CD4-positive, alpha-beta T cell treated with Interferon gamma for 1 hour (primary cell): ENCODE results near the gene GXYLT1.
"Not testable (repeated sequence)": the region's sequence is repeated elsewhere in the genome, so short reads cannot be mapped to it uniquely, and the experiment has no call there.

Experiments used
- DNase-seq: peaks from one replicate; pipeline ENCODE4 v3.0.0-alpha.2; 2020

Gene GXYLT1, protein sequence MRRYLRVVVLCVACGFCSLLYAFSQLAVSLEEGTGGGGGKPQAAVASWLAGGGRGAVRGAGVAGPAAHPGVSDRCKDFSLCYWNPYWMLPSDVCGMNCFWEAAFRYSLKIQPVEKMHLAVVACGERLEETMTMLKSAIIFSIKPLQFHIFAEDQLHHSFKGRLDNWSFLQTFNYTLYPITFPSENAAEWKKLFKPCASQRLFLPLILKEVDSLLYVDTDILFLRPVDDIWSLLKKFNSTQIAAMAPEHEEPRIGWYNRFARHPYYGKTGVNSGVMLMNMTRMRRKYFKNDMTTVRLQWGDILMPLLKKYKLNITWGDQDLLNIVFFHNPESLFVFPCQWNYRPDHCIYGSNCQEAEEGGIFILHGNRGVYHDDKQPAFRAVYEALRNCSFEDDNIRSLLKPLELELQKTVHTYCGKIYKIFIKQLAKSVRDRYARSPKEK

DNA sequence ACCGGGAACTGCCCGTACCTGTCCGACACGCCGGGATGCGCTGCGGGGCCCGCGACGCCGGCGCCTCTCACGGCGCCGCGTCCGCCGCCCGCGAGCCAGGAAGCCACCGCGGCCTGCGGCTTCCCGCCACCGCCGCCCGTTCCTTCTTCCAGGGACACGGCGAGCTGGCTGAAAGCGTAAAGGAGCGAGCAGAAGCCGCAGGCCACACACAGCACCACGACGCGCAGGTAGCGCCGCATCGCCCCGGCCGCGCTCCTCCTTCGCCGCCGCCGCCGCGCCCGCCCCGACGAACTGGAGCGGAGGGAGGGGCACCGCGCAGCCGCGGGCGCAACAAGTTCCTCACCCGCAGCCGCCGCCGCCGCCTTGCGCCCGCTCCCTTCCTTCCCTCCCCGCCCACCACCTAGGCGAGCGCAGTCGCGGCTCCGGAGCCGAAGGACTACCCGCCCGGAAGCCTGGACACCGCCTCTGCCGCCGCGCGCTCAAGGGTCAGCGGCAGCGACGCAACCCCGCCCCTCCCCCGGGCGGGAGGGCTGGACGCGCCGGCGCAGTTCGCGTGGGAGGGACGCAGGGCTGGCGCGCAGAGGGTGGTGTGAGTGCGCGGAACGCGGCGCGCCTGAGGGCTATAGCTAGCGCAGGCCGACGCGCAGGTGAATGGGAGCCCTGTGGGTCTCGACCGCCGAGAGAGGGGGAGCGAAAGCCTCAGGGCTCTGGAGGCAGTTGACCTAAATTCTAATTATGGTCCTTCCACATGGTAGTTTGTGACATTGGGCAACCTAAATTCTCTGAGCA lies at the start of gene GXYLT1:
GXYLT1 (minus strand) TSS at position 467 of the 789 bp plus-strand sequence; CDS start at position 239, 228 bp downstream.
- peak; percentile 81 for DNase-seq

DNA sequence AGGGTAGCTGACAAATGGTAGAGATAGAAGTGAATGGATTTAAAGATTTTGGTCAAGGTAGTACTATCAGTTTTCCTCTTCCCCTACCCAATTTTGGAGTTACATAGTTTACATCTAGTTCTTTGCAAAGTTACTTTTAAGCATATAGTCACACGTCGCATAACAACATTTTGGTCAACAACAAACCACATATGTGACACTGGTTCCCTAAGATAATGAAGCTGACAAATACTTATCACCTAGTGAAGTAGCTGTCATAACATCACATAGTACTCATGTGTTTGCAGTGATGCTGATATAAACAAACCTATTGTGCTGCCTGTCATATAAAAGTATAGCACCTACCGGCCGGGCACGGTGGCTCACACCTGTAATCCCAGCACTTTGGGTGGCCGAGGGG lies 48.0 kb upstream of the GXYLT1 start:
- no peak for DNase-seq

DNA sequence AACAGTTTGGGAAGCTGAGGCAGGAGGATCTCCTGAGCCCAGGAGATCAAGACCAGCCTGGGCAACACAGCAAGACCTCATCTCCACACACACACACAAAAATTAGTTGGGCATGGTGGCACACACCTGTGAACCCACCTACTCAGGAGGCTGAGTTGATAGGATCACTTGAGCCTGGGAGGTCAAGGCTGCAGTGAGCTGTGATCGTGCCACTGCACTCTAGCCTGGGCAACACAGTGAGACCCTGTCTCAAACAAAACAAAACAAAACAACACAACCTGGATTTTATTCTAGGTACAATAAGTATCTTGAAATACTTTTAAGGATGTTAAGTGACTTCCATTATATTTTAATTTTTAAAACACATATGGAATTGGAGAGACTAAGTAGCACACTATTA lies 47.6 kb upstream of the GXYLT1 start:
- no peak for DNase-seq

DNA sequence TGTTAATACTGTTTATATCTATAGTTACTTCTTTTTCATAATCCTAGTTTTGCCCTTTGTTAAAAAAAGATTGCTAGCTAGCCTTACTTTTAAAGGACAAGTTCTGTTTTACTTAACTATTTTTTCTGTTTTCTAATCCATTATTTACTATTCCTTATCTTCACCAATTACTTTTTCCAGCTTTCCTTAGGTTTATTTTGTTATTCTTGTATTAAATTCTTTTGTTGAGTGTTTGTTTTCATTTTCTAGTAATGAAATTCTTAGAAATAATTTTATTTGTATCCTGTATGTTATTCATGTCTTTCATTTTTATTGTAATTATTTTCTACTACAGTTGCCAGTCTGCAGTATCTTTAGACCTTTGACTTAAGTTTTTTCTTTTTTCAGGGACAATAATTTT lies 45.7 kb upstream of the GXYLT1 start:
- no peak for DNase-seq

DNA sequence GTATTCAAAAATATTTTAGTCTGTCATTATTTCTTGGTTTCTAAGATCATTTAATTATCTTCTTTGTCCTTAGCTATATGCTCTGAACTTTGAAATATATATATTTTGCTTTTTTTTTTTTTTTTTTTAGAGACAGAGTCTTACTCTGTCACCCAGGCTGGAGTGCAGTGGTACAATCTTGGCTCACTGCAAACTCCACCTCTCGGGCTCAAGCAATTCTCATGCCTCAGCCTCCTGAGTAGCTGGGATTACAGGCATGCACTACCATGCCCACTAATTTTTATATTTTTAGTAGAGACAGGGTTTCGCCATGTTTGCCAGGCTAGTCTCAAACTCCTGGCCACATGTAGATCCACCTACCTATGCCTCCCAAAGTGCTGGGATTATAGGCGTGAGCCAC lies 43.6 kb upstream of the GXYLT1 start:
- DNase-seq, result not testable (repeated sequence)

DNA sequence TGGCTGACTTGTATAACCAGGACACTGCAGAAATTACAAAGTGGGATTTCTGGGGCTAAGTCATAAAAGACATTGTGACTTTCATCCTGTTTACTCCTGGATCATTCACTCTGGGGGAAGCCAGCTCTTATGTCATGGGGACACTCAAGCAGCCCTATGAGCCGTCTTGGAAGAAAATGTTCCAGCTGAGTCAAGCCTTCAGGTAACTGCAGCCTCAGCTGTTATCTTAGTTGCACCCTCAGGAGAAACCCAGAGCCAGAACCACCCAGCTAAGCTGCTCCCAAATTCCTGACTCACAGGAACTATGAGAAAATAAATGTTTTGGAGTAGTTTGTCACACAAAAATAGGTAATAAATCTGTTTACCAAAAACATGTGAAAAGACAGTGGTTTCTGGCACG lies 43.1 kb upstream of the GXYLT1 start:
- DNase-seq, result no peak

DNA sequence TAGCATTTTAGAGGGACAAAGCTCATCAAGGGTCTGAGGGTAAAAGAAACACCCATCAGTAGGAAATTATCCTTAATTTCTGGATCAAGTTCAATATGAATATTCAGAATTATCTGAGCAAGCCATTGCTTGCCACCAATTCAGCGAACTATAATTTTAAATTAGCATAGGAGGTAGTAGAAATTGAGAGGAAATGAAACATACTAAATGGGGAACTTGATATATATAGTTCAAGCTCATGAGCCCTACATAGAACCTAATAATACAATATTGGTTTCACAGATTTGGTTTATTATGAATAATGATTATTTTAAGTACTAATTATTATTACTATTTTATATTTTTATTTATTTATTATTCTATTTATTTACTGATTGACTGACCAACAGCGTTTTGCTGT lies 42.1 kb upstream of the GXYLT1 start:
- DNase-seq, result no peak

DNA sequence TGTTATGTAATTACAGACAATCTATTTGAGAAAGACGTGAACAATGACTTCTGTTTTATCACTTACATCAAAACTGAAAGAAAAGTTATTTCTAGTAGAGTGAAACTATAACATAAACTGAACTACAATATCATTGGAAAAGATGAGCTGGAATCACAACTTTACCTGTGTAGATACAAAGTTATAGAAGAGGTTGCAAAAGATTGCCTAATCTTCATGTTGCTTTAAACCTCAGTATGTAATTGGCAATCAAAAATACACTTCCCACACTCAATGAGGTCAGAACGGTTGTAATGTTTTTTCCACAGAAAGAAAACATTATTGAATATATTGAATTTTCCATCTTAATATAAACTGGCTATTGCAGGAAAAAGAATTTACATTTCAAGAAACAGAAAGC lies 37.7 kb upstream of the GXYLT1 start:
- DNase-seq, result no peak

DNA sequence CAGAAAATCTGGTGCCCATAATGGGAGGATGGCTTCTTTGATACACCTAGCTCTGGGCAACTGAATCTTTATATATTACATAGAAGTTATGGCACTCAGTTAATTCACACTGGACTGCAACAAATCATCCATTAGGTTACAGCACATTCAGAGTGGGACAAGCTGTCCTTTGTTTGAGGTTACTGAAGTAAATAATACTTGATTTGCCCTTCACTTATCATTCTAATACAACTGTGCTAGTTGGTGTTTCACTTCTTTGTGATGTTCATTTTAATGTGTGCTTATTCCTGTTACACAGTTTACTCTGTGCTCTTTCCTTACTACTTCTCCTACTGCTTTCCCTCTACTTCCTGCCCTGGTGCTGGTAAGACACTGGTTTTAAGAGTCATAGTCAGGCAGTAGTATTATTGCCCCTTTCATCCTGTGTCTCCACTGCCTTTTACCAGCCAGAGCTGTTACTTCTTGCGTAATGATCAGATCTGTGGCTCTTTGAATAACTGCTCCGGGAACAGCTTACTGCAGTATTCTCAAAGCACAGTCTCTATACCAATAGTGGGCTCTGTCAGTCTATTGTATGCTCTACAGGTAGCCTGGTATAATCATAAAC lies 36.4 kb upstream of the GXYLT1 start:
- DNase-seq, result no peak

DNA sequence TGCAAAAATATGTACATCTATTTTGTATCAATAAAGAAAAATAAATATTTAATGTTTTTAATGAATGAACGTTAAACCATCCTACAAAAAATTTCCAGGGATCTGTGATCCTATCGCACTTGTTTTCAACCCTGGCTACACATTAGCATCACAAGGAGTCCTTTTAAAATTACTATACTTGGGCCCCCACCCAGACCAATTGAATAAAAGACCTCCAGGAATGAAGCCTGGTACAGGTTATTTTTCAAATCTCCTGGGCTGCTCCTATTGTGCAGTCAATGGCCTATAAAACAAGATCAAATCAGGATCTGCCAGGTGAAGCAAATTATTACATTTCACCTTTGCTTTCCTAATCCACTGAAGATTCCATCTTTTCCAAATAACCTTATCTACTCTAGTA lies 33.4 kb upstream of the GXYLT1 start:
- DNase-seq, result no peak

DNA sequence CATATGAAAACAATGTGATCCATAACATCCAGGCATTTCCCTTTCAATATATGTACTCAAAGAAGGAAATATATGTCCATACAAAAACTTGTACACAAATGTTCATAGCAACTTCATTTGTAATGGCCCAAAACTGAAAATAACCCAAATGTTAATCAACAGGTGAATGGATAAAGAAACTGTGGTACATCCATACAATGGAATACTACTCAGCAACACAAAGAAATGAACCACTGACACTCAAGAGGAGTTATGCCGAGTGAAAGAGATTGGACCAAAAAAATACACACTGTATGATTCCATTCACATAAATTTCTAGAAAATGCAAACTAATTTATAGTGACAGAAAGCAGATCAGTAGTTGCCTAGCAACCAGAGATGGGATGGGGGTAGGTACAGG lies 30.3 kb upstream of the GXYLT1 start:
- DNase-seq, result no peak

DNA sequence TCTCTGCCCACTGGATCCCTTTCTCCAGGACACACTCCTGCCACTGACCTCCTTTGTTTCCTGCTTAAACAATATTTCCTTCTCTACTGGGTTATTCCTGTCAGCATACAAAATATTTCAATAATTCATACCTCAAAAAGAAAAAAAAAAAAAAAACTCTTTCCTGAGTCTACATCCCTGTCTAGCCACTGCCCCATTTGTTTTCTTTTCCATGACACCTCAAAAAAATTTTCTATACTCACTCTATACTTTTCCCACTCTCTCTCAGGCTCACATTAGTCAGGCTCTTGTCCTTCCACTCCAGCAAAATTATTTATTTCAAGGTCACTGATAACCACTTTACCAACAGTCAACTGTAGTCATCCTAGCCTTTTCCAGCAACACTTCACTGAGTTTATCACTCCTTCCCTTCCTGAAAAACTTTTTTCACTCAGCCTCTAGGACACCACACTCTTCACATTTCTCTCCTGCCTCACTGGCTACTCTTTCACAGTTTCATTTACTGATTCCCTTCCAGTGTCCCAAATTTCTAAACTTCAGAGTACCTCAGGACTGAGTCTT lies 29.4 kb upstream of the GXYLT1 start:
- DNase-seq, result no peak

DNA sequence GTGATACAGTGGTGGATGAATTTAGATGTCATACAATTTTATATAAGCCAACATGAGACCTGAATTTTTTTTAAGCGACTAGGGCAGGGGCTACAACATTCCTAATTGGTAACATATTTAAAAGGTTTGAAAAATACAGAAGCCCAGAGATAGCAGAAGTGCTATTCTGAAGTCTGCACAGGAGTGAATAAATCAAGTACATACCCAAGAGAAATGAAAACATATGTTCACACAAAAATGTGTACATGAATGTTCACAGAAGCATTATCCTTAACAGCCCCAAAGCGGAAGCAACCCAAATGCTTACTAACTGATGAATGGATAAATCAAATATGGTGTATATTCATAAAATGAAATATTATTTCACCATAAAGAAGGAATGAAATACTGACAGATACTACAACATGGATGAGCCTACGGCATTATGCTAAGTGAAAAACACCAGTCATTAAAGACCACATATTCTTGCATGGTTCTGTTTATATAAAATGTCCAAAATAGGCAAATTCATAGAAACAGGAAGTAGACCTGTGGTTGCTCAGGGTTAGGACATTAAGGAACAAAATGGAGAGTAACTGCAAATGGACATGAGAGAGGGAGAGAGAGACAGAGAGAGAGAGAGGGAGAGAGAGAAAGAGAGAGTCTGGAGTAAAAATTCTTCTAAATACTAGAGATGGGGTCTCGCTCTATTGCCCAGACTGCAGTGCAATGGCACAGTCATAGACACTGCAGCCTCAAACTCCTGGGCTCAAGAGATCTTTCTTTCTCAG lies 28.0 kb upstream of the GXYLT1 start:
- no peak for DNase-seq

DNA sequence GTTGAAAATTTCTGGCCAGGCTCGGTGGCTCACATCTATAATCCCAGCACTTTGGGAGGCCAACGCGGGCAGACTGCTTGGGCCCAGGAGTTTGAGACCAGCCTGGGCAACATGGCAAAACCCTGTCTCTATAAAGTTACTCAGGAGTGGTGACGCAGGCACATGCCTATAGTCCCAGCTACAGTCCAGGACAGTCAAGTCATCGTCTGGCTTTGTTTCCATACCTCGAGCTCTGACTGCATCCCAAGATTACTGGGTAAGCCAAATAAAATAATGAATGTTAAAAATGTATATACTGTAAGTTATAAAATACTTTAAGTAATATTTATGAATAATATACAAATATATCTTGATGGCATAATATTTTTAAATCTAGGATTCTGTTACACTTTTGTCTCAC lies 23.0 kb upstream of the GXYLT1 start:
- DNase-seq, result no peak

DNA sequence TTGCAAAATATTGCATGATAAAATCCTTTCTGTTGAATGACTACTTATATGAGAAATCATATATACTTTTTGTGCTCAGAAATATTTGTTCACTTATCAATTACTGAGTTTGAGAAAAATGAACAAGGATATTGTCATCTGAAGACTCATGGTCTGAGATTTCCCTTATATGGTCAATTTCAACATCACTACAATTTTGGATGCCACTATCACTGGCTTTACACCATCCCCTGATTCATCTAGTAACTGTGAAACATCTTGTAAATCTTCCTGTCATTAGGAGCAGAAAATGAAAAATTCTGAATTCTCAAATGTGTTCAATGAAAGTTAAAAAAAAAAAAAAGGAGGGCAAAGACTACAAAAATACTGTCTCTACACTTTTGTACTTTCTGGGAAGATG lies 21.8 kb upstream of the GXYLT1 start:
- DNase-seq, result no peak

DNA sequence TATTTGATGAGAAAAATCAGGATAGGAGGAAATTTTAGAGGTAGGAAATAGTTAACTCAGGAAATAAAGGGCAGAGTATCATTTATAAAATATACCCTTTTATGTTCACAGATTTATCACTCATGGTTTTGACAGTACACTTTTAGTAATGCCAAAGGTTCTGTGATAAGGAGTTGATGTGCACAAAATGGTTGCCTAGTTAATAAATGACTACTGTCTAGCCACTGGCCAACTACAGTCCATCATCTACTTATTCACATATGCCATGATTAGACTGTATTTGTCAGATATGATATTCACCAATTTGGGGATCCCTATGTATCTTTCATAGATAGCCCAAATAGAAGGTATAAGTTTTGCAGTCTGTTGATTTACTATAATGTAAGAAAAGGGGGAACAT lies 19.2 kb upstream of the GXYLT1 start:
- no peak for DNase-seq

DNA sequence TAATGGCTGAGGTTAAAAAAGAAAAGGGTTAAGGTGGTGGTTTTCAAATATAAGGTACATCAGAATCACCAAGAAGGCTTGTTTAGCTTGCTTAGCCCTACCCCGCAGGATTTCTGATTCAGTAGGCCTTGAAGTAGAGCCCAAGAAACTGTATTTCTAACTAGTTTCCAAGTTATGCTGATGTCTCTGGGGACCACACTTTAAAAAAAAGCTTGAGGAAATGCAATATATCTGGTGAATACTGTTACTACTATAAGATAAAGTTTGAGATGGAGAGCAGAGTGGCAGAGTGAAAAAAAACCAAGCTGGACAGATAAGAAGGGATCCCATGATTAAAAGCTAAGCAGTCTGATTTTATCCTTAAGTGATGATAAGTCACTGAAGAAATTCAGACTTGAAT lies 18.3 kb upstream of the GXYLT1 start:
- no peak for DNase-seq

DNA sequence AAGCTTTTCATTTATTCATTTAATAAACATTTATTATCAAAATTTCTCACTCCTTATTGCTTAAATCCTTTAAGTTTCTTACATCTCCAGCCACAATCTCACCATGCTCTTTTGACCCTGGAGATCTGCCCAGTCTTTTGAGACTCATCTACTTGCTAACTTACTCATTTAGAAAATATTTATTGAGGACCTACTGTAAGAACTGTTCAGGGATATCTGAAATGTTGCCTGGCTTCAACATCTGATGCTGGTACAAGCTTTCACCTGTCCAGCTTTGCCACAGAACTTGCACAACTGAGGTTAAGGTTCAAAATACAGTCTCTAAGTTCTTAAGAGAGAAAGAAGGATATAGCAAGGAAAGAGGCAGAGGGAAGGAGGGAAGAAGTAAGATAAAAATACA lies 17.5 kb upstream of the GXYLT1 start:
- no peak for DNase-seq

DNA sequence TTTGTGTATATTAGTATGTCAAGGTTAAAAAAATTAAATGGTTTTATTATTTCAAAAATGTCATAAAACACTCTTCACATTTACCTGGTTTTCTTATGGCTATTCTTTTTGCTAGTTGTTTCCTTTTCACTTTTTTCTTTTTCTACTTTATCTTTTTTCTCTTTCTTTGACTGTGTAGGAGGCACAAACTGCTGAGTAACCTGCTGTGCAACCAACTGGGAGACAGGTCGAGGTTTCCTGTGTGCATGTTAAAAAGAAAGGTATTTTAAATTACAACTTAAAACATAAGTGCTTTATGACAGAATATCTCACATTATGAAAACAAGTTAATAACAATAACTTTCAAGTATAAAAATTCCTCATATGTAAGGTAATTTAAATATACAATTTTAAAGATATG lies 16.9 kb upstream of the GXYLT1 start:
- DNase-seq, result no peak

DNA sequence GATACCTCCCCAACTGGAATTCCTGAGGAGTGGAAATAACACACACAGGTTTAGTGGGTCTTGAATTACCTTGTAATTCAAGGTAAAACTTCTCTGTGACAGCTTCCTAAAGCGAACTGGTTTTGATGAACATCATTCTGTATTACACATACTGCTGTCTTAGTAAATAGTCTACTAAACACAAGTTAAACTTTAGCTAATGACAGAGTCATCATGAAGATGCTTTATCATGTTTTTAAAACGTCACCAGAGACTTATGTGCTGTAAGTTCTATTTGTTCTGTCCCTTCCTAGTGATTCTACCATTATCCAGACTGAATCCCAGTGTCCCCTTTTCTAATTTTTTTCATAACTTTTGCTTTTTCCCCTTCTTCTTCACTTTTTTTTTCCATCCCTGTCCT lies 11.6 kb upstream of the GXYLT1 start:
- no peak for DNase-seq

DNA sequence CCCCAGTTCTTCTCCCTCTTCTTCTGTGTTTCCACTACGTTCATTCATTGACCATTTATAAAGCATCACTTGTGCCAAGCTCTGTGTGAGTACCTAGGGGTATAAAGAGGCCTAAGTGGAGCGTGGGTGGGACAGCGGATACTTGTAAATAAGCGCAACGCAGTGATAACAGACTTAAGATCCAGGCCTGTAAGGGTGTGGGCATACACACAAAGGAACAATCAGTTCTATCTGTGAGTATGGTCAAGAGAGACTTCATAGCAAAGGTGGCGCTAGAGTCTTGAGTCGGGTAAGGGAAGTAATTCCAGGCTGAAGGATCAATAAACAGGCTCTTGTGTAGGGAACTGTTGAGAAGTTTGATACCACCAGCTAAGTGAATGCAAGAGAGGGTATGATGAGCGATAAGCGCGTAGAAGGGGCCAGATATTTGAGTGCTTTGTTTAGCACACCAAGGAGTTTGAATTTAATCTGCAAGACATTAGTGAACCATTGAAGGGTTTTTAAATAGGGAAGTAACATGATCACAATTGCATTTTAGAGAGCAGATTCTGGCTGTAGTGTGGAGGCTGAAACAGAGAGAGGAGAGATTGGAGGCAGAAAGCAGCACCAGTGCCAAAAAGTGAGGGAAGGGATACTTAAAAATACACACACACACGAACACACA lies 1.0 kb upstream of the GXYLT1 start:
- DNase-seq, result no peak

DNA sequence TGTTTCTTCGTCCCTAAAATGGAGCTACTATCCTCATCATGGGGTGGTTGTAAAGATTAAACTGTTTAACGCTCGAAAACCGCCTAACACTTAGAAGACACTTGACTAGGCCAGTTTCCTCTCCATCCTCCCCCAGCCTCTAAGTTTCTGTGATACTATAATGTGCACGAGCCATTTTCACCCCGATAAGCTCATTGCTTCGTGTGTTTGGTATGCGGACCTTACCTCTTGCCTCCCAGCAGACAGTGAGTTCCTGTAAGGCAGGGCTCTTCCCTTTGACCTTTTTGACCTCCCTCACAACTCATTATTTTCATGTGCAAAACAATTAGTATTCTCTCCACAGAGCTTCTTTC lies 499 bp upstream of the GXYLT1 start:
- no peak for DNase-seq

DNA sequence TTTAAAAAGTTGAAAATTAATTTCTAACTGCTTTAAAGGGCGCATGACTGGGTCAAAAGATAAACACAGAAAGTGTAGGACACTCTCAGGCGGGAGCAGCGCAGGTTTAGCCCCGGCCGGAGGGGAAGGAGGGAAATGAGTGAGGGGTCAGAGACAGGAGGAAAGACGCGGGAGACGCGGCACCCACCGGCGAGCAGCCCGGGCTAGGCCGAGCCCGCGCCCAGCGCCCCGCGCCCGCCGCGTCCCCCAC lies 591 bp downstream of the GXYLT1 start:
- DNase-seq, result no peak
